GM19468 (cell line): ENCODE data around the gene ABCC9.

Experiments
- ATAC-seq: cut with Tn5 transposase; IDR thresholded peaks from one replicate; pipeline ENCODE4 v1.9.1; 2021; ENCODE audit warnings: mild to moderate bottlenecking, moderate library complexity, moderate number of reproducible peaks; ENCODE audit not compliant: unreplicated experiment; ENCODE audit errors: extremely low read depth

ABCC9 gene

DNA sequence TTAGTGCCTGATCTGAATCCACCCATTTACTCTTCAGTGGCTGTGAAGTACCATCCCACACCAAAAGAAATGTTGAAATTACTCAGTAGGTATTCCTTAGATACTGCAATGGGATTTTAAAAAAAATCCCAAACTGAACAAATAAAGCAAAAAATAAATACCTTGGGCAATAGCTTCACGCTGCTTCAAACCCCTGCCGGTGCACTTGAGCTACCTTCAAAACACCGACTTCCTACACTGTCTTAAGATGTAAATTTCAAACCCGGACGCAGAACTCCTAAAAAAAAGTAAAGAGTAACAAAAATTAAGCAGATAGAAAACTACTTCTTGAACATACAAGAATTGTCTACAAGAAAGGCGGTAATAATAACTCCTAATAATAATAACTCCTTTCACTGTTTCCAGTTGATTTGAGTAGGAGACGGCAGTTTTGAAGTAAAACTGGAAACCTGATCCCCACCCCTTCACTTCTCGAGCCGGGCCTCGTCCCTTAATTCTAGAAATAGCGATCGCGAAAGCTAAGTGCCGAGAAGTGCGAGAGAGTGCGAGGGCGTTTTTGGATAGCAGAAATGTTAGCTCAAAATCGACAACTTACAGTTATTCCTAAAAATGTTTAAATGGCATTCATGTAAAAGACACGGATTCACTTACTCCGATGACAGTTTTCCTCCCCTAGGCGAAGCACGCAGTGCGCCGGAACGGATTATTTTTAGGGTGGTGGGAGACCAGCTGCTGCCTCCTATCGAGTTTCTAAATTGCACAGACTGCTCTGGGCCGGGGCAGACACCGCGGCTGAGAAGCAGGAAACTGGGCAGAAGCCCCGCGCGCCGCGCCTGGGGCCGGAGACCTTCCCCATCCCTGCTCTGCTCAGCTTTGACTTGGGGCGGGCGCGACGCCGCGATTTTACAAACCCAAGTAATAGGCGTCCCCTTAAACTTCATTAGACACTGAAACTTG lies at the start of gene ABCC9:
TSS of gene ABCC9 (minus strand) at position 878 of the 957 bp plus-strand sequence. CDS start 4,752 bp downstream, outside the sequence.
- ATAC-seq: no peak

GRCh38 chr12:21989819-21990412 lies 48.7 kb upstream of the ABCC9 start:
- no peak for ATAC-seq

DNA sequence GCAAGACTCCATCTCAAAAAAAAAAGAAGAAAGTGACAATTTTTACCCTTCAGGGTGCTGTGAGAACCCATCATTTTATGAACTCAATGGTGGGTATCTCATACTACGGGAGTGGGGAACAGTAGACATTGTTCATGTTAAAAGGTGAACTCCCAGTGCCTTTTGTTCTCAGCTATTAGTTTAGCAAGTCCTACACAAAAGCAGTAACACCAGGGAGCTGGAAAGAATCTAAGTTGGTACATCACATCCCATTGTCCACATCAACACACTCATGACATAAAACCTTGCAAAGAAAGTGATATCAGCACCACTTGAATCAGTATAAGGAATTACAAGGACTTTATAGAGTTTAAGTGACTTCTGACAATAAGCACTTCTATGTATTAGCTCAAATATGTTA lies 47.4 kb upstream of the ABCC9 start:
- no peak for ATAC-seq

DNA sequence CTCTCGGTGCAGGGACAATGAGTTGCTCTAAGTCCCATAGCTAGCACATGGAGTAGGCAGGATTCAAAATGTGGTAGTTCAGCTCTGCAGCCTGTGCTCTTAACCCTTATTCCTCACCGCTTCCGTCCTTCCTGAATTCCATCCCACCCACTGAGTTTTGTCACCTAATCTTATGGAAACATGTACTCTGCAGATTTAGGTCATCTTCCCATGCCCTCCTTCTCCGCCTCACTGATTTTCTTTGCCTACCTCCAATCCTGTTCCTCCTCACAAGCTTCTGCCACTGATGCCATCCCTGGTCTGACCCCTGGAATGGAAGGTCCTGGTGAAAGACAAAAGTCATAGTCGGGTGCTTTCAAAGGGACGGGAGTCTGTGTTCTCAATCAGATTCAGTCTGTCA lies 46.5 kb upstream of the ABCC9 start:
- no peak for ATAC-seq

DNA sequence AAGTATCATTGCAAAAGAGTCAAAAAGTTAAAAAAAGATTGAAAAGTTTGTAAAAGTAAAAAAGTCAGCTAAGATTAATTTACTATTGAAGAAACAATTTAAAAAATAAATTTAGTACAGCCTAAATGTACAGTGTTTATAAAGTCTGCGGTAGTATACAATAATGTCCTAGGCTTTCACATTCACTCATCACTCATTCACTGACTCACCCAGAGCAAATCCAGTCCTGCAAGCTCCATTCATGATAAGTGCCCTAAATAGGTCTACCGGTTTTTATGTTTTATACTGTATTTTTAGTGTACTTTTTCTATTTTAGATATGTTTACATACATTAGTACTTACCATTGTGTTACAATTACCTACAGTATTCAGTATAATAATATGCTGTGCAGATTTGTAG lies 43.9 kb upstream of the ABCC9 start:
- no peak for ATAC-seq

DNA sequence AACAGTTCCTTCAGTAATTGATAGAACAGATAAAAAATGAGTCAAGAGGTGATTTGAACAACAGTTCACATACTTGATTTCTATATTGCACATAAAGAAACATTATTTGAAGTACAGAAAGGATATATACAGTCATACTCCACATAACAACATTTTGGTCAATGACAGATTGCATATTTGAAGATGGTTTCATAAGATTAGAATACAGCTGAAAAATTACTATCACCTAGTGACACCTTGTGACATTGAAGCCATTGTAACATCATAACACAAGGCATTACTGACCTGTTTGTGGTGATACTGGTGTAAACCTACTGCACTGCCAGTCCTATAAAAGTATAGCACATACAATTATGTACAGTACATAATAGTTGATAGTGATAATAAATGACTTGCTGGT lies 43.1 kb upstream of the ABCC9 start:
- no peak for ATAC-seq

GRCh38 chr12:21983095-21983494 lies 41.9 kb upstream of the ABCC9 start:
- no peak for ATAC-seq

GRCh38 chr12:21980544-21980943 lies 39.3 kb upstream of the ABCC9 start:
- ATAC-seq: no peak

DNA sequence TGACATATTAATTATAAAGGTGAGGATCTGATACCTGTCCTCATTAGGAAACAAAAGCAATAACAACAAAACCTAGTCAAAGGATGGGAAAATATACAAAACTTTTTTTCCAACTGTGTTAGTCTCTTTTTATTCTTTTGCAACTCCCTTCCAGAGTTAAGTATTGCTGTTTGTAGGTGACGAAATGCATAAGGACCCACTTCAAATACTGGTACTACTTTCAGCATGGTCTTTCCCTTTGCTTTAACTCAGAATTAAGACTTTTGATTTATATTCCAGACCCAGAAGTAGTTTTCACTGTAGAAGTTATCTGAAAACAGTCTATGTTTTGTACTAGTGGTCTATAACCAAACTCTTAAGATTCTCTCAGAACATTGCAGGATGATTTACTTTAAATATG lies 34.1 kb upstream of the ABCC9 start:
- no peak for ATAC-seq

DNA sequence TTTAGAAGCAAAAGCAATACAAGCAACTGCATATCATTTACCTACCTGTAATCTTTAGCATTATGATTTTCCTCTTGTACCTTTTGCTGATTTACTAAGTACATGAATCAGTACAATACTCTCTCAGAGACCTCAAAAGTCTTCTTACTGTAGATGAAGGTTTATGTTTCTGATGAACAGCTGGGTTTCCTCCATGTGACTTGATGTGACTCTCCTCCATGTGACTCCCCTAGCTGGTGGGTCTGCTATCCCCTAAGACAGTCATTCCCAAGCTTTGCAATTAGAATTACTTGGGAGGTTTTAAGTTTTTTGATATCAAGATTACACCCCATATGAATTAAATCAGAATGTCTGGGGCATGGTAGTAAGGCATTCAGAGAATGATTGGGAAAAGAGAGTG lies 32.0 kb upstream of the ABCC9 start:
- ATAC-seq: no peak

GRCh38 chr12:21972055-21972454 lies 30.8 kb upstream of the ABCC9 start:
- no peak for ATAC-seq

GRCh38 chr12:21971344-21971743 lies 30.1 kb upstream of the ABCC9 start:
- ATAC-seq: no peak

GRCh38 chr12:21962821-21963220 lies 21.6 kb upstream of the ABCC9 start:
- ATAC-seq: no peak

DNA sequence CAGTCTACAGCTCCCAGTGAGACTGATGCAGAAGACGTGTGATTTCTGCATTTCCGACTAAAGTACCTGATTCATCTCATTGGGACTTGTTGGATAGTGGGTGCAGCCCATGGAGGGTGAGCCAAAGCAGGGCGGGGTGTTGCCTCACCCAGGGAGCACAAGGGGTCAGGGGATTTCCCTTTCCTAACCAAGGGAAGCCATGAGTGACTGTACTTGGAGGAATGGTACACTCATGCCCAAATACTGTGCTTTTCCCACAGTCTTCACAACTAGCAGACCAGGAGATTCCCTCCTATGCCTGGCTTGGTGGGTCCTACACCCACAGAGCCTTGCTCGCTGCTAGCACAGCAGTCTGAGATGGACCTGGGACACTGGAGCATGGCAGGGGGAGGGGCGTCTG lies 21.0 kb upstream of the ABCC9 start:
- ATAC-seq: no peak

DNA sequence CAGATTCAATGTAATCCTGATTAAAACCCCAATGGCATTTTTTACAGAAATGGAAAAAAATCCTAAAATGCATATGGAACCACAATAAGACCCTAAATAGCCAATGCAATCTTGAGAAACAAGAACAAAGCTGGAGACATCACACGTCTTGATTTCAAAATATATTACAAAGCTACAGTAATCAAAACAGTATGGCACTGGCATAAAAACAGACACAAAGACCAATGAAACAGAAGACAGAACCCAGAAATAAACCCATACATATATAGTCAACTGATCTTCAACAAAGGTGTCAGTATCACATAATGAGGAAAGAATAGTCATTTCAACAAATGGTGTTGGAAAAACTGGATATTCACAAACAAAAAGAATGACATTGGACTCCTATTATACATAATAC lies 9.4 kb upstream of the ABCC9 start:
- ATAC-seq: no peak

- no peak for ATAC-seq
Observed at GRCh38 chr12:21949036-21949435, 7.8 kb upstream of the ABCC9 start.

DNA sequence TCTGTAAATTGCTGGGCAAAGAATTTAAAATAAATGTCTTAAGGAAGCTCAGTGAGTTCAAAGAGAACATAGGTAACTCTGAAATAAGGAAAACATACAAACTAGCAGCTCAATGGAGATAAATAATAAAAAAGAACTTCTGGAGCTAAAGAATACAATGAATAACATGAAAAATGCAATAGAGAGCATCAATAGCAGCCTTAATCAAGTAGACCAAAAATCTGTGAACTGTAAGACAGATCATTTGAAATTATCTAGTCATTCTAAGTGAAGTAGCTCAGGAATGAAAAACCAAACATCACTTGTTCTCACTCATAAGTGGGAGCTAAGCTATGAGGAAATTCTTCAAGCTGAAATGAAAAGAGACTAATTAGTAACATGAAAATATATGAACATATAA lies 5.8 kb upstream of the ABCC9 start:
- ATAC-seq: no peak

DNA sequence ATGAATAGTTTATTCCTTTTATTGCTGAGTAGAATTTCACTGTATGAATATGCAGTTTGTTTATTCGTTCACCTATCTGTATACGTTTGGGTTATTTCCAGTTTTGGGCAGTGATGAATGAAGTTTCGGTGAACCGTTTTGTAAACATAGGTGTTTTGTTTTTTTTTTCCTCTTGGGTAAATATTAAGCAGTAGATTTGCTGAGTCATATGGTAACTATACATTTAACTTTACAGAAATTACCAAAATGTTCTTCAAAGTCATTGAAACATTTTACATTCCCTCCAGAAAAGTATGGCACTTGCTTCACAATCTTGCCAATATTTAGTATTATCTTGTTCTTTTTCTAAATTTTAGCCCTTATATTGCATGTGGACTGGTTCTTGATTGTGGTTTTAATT lies 3.8 kb upstream of the ABCC9 start:
- no peak for ATAC-seq

DNA sequence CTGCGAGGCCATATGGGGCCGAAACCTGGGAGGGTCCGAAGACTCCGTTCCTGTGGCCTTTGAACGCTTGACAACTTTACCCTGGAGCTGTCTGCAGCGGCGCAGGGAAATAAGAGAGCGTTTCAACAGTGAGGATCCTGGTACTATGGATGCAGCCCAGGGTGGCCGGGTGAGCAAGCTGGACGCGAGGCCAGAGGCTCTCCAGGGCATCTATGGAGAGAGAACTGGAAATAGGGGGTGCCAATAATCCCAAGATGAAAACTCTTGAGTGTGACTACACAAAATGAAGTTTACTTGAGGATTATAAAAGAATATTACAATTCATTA lies 1.1 kb upstream of the ABCC9 start:
- no peak for ATAC-seq

DNA sequence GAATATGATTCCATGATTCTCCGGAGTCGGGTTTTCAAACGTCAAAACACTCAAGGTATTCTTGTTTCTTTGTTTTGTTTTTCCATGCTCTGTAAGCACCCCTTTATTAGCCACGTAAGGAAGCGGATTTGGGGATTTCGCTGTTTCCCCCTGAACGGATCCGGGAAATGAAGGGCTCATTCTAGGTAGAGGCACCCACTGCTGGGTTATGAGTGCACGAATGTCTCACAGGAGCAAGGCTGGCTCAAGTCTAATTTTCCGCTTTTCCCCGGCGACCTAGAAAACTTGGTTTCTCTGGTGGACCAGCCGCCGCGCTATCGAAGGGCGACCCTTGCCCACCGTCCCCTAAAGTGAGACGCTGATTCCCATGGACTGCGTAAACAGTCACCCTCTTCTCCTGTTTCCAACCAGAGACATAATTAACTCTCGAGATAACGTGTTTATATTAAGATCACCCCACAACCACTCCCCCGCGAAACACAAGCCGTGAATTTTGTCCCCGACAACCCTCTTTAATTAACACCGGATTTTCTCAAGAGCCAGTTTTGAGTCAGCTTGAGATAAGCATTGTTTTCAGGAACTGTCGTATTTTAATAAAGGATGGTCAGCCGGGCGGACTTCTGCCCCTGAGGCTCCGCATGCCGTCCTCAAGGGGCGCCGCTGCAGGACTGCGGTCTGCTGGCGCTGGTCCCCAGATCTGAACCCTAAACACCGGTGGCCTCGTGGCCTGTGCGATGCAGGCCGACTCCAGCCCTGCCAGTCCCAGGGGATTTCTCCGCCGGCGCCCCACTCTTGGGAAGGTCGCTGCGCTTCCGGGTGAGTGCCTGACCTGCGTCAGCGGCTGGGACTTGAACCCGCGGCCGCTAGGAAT lies 515 bp upstream of the ABCC9 start:
- ATAC-seq: no peak

DNA sequence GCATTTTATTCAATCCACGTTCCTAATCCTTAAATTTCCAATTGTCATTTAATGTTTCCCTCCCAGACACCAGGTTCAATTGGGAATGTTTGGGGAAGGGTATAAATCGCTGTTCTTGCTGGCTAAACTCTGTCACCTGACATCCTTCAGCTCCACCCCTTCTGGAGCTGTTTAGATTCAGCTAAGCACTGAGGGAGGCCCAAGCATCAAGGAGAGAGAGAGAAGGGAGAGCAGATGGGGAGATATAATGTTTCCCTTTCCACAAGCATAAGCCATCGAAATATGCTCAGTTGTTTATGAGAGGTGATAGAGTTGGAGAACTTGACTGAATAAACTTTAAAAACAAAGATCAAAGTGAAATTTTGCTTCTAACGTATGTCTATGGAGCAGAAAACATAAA lies 1.8 kb downstream of the ABCC9 start:
- ATAC-seq: no peak
